Measurements from ENCODE around the gene LLGL2. TPM values are rescaled to one million over a fixed set of nuclear protein-coding genes. Genes with fewer than 3 reads are reported as not detected.

LLGL2 gene
- polyA plus RNA-seq, 1 donor (not counting 4 experiments of a cell fraction or from before 2014, with no cell fraction given), result 13.8 TPM

- no peaks in the 10 kb centered on the region for H3K9me3 ChIP-seq (ENCODE audit: control insufficient read depth, low read depth, low read length)
- no peak for FAIRE-seq
- H3K4me3 ChIP-seq (ENCODE audit: control insufficient read depth in 2 of 3, extremely low read depth in 1 of 3, insufficient read depth in 2 of 3, low read depth in 1 of 3, low read length in 3 of 3), result no peak overlapping the region
- peaks cover 4% of the 10 kb centered on the region for H4K20me1 ChIP-seq (ENCODE audit: control insufficient read depth, extremely low read depth, insufficient read depth, low read length)
- dilution Hi-C loops (cut with MboI; ENCODE audit: extremely low pct_ligation_motif_present, low sequenced_read_pairs), result no loop called here
- no peak overlapping the region for H3K27ac ChIP-seq (ENCODE audit: control insufficient read depth, insufficient read depth, low read length)
- TF ChIP-seq EZH2 (IDR thresholded peaks at IDR 0.05; ENCODE audit: low read length) (no peak), CTCF (optimal IDR thresholded peaks at IDR 0.05 in 1 of 3, IDR thresholded peaks at IDR 0.05 in 1 of 3, conservative IDR thresholded peaks at IDR 0.05 in 1 of 3; ENCODE audit: extremely low read depth in 1 of 3, insufficient read depth in 2 of 3, low read length in 3 of 3) (no peak)
- H3K27me3 ChIP-seq (ENCODE audit: control insufficient read depth, extremely low read depth, insufficient read depth, low read length), result no peaks in the 10 kb centered on the region
- no peaks in the 10 kb centered on the region for H3K9me1 ChIP-seq (ENCODE audit: control insufficient read depth, extremely low read depth, insufficient read depth, low read length)
- H3K4me1 ChIP-seq (ENCODE audit: control insufficient read depth, extremely low read depth, insufficient read depth, low read length), result no peaks in the 10 kb centered on the region
- DNase-seq (ENCODE audit: low read depth, low spot score), result no peak
- no peak overlapping the region for H3K4me2 ChIP-seq (ENCODE audit: control insufficient read depth, extremely low read depth, insufficient read depth, low read depth, low read length)
- peaks cover 0 to 4% of the 10 kb centered on the region in 2 experiments for H3K36me3 ChIP-seq (ENCODE audit: control insufficient read depth in 2 of 2, extremely low read depth in 1 of 2, insufficient read depth in 2 of 2, low read length in 2 of 2)
- no peak overlapping the region for H2AFZ ChIP-seq (ENCODE audit: control insufficient read depth, low read length)
- no peaks in the 10 kb centered on the region for H3K79me2 ChIP-seq (ENCODE audit: control insufficient read depth, insufficient read depth, low read length)
- H3K9ac ChIP-seq (ENCODE audit: control insufficient read depth, extremely low read depth, insufficient read depth, low read length), result no peak overlapping the region
These were observed 38.5 kb upstream of the LLGL2 start for GRCh38 chr17:75486951-75487350.

- no peak for DNase-seq (ENCODE audit: low read depth, low spot score)
- Histone ChIP-seq H3K36me3 (ENCODE audit: control insufficient read depth in 2 of 2, extremely low read depth in 1 of 2, insufficient read depth in 2 of 2, low read length in 2 of 2) (peaks cover 0 to 4% of the 10 kb centered on the region in 2 experiments), H3K27me3 (ENCODE audit: control insufficient read depth, extremely low read depth, insufficient read depth, low read length) (no peaks in the 10 kb centered on the region), H3K27ac (ENCODE audit: control insufficient read depth, insufficient read depth, low read length) (no peak overlapping the region), H3K79me2 (ENCODE audit: control insufficient read depth, insufficient read depth, low read length) (no peaks in the 10 kb centered on the region), H3K9ac (ENCODE audit: control insufficient read depth, extremely low read depth, insufficient read depth, low read length) (no peak overlapping the region), H3K4me3 (ENCODE audit: control insufficient read depth in 2 of 3, extremely low read depth in 1 of 3, insufficient read depth in 2 of 3, low read depth in 1 of 3, low read length in 3 of 3) (no peak overlapping the region), H4K20me1 (ENCODE audit: control insufficient read depth, extremely low read depth, insufficient read depth, low read length) (peaks cover 4% of the 10 kb centered on the region), H3K4me2 (ENCODE audit: control insufficient read depth, extremely low read depth, insufficient read depth, low read depth, low read length) (no peak overlapping the region), H3K4me1 (ENCODE audit: control insufficient read depth, extremely low read depth, insufficient read depth, low read length) (no peaks in the 10 kb centered on the region), H3K9me1 (ENCODE audit: control insufficient read depth, extremely low read depth, insufficient read depth, low read length) (no peaks in the 10 kb centered on the region), H2AFZ (ENCODE audit: control insufficient read depth, low read length) (no peak overlapping the region), H3K9me3 (ENCODE audit: control insufficient read depth, low read depth, low read length) (no peaks in the 10 kb centered on the region)
- FAIRE-seq, result no peak
- TF ChIP-seq CTCF (optimal IDR thresholded peaks at IDR 0.05 in 1 of 3, IDR thresholded peaks at IDR 0.05 in 1 of 3, conservative IDR thresholded peaks at IDR 0.05 in 1 of 3; ENCODE audit: extremely low read depth in 1 of 3, insufficient read depth in 2 of 3, low read length in 3 of 3) (no peak), EZH2 (IDR thresholded peaks at IDR 0.05; ENCODE audit: low read length) (no peak)
- dilution Hi-C loops (cut with MboI; ENCODE audit: extremely low pct_ligation_motif_present, low sequenced_read_pairs), result no loop called here
These were observed 38.0 kb upstream of the LLGL2 start for GRCh38 chr17:75487351-75488070.

All from keratinocyte (primary cell).